Keratinocyte (primary cell): Measurements from ENCODE around the gene PHF12. TPM values are rescaled to one million over a fixed set of nuclear protein-coding genes. Genes with fewer than 3 reads are reported as not detected.

Experiments used
- DNase-seq: peaks from one replicate; pipeline ENCODE4 v3.0.0-alpha.2; 2011; ENCODE audit warnings: low read depth, missing footprints, low spot score
- FAIRE-seq: peaks from 2 replicates; lab custom pipeline; 2011; peaks lifted over from hg19 to GRCh38; lab: Jason Lieb, UNC
- H2AFZ ChIP-seq: 2 replicates; pipeline ENCODE4 v1.6.0; 2012; ENCODE audit warnings: low read length, control low read depth, inconsistent platforms; ENCODE audit not compliant: control insufficient read depth
- H3K27ac ChIP-seq: 2 replicates; pipeline ENCODE4 v1.5.1; 2011; ENCODE audit warnings: low read length; ENCODE audit not compliant: control insufficient read depth, insufficient read depth
- H3K27me3 ChIP-seq: 3 replicates; pipeline ENCODE4 v1.6.0; 2011; ENCODE audit warnings: low read length; ENCODE audit not compliant: control insufficient read depth, insufficient read depth; ENCODE audit errors: extremely low read depth
- H3K36me3 ChIP-seq, 2 experiments: 2 replicates in 1 of 2; 3 replicates in 1 of 2; pipeline ENCODE4 v1.5.1; 2011; ENCODE audit warnings: low read length in 2 of 2, mild to moderate bottlenecking in 1 of 2; ENCODE audit not compliant: control insufficient read depth in 2 of 2, insufficient read depth in 2 of 2; ENCODE audit errors: extremely low read depth in 1 of 2
- H3K4me1 ChIP-seq: 3 replicates; pipeline ENCODE4 v1.5.1; 2011; ENCODE audit warnings: low read length; ENCODE audit not compliant: control insufficient read depth, insufficient read depth; ENCODE audit errors: extremely low read depth
- H3K4me2 ChIP-seq: 3 replicates; pipeline ENCODE4 v1.6.0; 2011; ENCODE audit warnings: low read depth, low read length; ENCODE audit not compliant: control insufficient read depth, insufficient read depth; ENCODE audit errors: extremely low read depth
- H3K4me3 ChIP-seq, 3 experiments: fragments of 200-600 bp in 1 of 3; sonication (generic) in 1 of 3; 2 replicates in 2 of 3; 3 replicates in 1 of 3; pipeline ENCODE4 v1.5.1; 2011 to 2016; ENCODE audit warnings: low read length in 3 of 3, mild to moderate bottlenecking in 3 of 3, control low read depth in 2 of 3, inconsistent platforms in 1 of 3, low read depth in 1 of 3, mixed read lengths in 1 of 3, mixed run types in 1 of 3, moderate library complexity in 1 of 3; ENCODE audit not compliant: control insufficient read depth in 2 of 3, insufficient read depth in 2 of 3; ENCODE audit errors: extremely low read depth in 1 of 3
- H3K79me2 ChIP-seq: 2 replicates; pipeline ENCODE4 v1.6.0; 2012; ENCODE audit warnings: low read length; ENCODE audit not compliant: control insufficient read depth, insufficient read depth
- H3K9ac ChIP-seq: 3 replicates; pipeline ENCODE4 v1.6.0; 2011; ENCODE audit warnings: low read length; ENCODE audit not compliant: control insufficient read depth, insufficient read depth; ENCODE audit errors: extremely low read depth
- H3K9me1 ChIP-seq: 3 replicates; pipeline ENCODE4 v1.6.0; 2011; ENCODE audit warnings: low read length; ENCODE audit not compliant: control insufficient read depth, insufficient read depth; ENCODE audit errors: extremely low read depth
- H3K9me3 ChIP-seq: 2 replicates; pipeline ENCODE4 v1.5.1; 2012; ENCODE audit warnings: low read depth, low read length; ENCODE audit not compliant: control insufficient read depth
- H4K20me1 ChIP-seq: 3 replicates; pipeline ENCODE4 v1.6.0; 2011; ENCODE audit warnings: low read length; ENCODE audit not compliant: control insufficient read depth, insufficient read depth; ENCODE audit errors: extremely low read depth
- EZH2 ChIP-seq: IDR thresholded peaks from one replicate; pipeline ENCODE4 v1.6.1; 2012; ENCODE audit warnings: inconsistent platforms, mild to moderate bottlenecking, low read length, moderate library complexity
- dilution Hi-C: fragments of 300-500 bp; cut with MboI; formaldehyde crosslinking; loops from one replicate; pipeline ENCODE4 v1.7.0; 2020; ENCODE audit warnings: low sequenced_read_pairs; ENCODE audit not compliant: extremely low pct_ligation_motif_present
- polyA plus RNA-seq, 5 experiments: library from polyadenylated mRNA; depleted of rRNA in 3 of 5; stranded (reverse) in 3 of 5; stranded (forward) in 1 of 5; unstranded in 1 of 5; fragments of >200 nt; gene quantifications; 1 replicate in 1 of 5; 2 replicates in 3 of 5; 3 replicates in 1 of 5; pipeline versions ENCODE4 v1.2.1 to v1.2.3, GENCODE V29; 2011 to 2012; ENCODE audit warnings: missing spikeins in 2 of 5, low read depth in 1 of 5, low replicate concordance in 1 of 5
- TF ChIP-seq, protein P1 (sequence below), 3 experiments: IDR thresholded peaks in 1 of 3; conservative IDR thresholded peaks in 1 of 3; optimal IDR thresholded peaks in 1 of 3; 2 replicates in 2 of 3; 3 replicates in 1 of 3; pipeline versions ENCODE3 to v1.5.1; 2011; ENCODE audit warnings: low read length in 3 of 3, mild to moderate bottlenecking in 3 of 3, moderate library complexity in 2 of 3, control low read depth in 1 of 3, inconsistent platforms in 1 of 3; ENCODE audit not compliant: insufficient read depth in 2 of 3; ENCODE audit errors: extremely low read depth in 1 of 3

Gene PHF12
- polyA plus RNA-seq, 1 donor (not counting 4 experiments of a cell fraction or from before 2014, with no cell fraction given): 9.6 TPM

GRCh38 chr17:28982131-28982793, 30.9 kb upstream of the PHF12 start:
- H4K20me1 ChIP-seq: no peaks in the 10 kb centered on the region
- no peak overlapping the region for H3K27ac ChIP-seq
- no peaks in the 10 kb centered on the region for H3K79me2 ChIP-seq
- no peak for DNase-seq
- dilution Hi-C loops: no loop called here
- peaks cover 38% of the 10 kb centered on the region for H3K27me3 ChIP-seq
- FAIRE-seq: no peak
- no peaks in the 10 kb centered on the region for H3K4me1 ChIP-seq
- no peaks in the 10 kb centered on the region for H3K9me1 ChIP-seq
- no peaks in the 10 kb centered on the region for H3K36me3 ChIP-seq
- H2AFZ ChIP-seq: no peak overlapping the region
- no peak overlapping the region for H3K9ac ChIP-seq
- H3K4me2 ChIP-seq: no peak overlapping the region
- no peak for TF ChIP-seq EZH2
- TF ChIP-seq, protein P1, sequence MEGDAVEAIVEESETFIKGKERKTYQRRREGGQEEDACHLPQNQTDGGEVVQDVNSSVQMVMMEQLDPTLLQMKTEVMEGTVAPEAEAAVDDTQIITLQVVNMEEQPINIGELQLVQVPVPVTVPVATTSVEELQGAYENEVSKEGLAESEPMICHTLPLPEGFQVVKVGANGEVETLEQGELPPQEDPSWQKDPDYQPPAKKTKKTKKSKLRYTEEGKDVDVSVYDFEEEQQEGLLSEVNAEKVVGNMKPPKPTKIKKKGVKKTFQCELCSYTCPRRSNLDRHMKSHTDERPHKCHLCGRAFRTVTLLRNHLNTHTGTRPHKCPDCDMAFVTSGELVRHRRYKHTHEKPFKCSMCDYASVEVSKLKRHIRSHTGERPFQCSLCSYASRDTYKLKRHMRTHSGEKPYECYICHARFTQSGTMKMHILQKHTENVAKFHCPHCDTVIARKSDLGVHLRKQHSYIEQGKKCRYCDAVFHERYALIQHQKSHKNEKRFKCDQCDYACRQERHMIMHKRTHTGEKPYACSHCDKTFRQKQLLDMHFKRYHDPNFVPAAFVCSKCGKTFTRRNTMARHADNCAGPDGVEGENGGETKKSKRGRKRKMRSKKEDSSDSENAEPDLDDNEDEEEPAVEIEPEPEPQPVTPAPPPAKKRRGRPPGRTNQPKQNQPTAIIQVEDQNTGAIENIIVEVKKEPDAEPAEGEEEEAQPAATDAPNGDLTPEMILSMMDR (optimal IDR thresholded peaks at IDR 0.05 in 1 of 3, IDR thresholded peaks at IDR 0.05 in 1 of 3, conservative IDR thresholded peaks at IDR 0.05 in 1 of 3; ENCODE audit: extremely low read depth in 1 of 3, insufficient read depth in 2 of 3, low read length in 3 of 3): no peak
- H3K4me3 ChIP-seq: no peak overlapping the region
- no peaks in the 10 kb centered on the region for H3K9me3 ChIP-seq

DNA sequence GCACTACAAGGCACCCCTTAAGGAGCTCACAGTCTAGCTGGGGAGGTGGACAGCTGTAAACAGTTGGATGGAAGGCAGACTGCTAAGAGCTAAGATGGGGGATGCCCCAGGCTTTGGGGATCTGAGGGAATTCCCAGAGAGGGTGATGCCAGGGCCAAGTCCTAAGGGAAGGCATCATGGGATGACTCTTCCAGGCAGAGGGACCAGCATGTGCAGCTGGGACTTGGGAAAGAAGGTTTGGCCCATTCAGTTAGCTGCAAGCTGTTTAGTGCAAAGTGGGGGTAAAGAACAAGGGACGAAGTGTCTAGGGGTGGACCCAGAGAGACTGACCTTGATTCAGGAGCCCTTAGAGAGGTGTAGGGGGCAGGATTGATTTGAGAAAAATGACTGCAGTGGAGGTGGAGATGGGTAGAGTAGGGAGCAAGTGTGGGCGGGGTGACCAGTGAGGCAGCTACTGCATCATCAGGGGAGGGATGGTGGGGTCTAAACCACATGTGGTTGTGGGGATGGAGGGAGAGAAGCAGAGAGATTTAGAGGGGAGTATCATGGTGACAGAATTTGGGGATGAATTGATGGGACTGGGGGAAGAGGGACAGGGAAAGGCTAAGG, 27.1 kb upstream of the PHF12 start:
- dilution Hi-C loops: no loop called here
- no peak for FAIRE-seq

More for the DNA sequence above, 27.1 kb upstream of the PHF12 start:
- Histone ChIP-seq H3K9me3 (no peaks in the 10 kb centered on the region), H3K27me3 (peaks cover 42% of the 10 kb centered on the region), H4K20me1 (peaks cover 2% of the 10 kb centered on the region), H3K27ac (no peak overlapping the region), H3K4me1 (no peaks in the 10 kb centered on the region), H3K4me3 (no peak overlapping the region), H3K4me2 (no peak overlapping the region), H3K36me3 (no peaks in the 10 kb centered on the region), H2AFZ (no peak overlapping the region), H3K79me2 (no peaks in the 10 kb centered on the region), H3K9me1 (no peaks in the 10 kb centered on the region), H3K9ac (no peak overlapping the region)
- no peak for DNase-seq
- TF ChIP-seq, protein P1 (optimal IDR thresholded peaks at IDR 0.05 in 1 of 3, IDR thresholded peaks at IDR 0.05 in 1 of 3, conservative IDR thresholded peaks at IDR 0.05 in 1 of 3; ENCODE audit: extremely low read depth in 1 of 3, insufficient read depth in 2 of 3, low read length in 3 of 3): no peak
- TF ChIP-seq EZH2: no peak
